Stimulated activated effector memory CD8-positive, alpha-beta T cell treated with anti-CD3 and anti-CD28 coated beads, Interleukin-12 subunit alpha, Interleukin-12 subunit beta, amount 100 ng/mL, for 72 hours (primary cell): Measurements from ENCODE around the gene LYVE1.

Experiments used
- ATAC-seq: fragments of 150-1000 bp; cut with Tn5 transposase; 2 replicates; pipeline ENCODE4 v1.10.0; 2021
- DNase-seq, 2 donors: peaks; one replicate each; pipeline ENCODE4 v3.0.0; 2021 to 2022; ENCODE audit warnings: low spot score in 2 of 2
- H3K27ac Mint-ChIP-seq: one replicate; pipeline ENCODE4 v1.8.0; 2022; ENCODE audit warnings: mild to moderate bottlenecking, mixed read lengths
- H3K36me3 Mint-ChIP-seq: one replicate; pipeline ENCODE4 v1.8.0; 2022; ENCODE audit warnings: mild to moderate bottlenecking, mixed read lengths
- H3K4me1 Mint-ChIP-seq: one replicate; pipeline ENCODE4 v1.8.0; 2022; ENCODE audit warnings: mixed read lengths
- H3K4me3 Mint-ChIP-seq: one replicate; pipeline ENCODE4 v1.8.0; 2022; ENCODE audit warnings: mild to moderate bottlenecking, mixed read lengths
- H3K9me3 Mint-ChIP-seq: one replicate; pipeline ENCODE4 v1.8.0; 2022; ENCODE audit warnings: mixed read lengths

The LYVE1 gene

GRCh38 chr11:10575346-10576034 is 7.0 kb upstream of the LYVE1 start:
- DNase-seq (no peak), ATAC-seq (no peak)
- no peaks in the 10 kb centered on the region for H3K36me3 Mint-ChIP-seq
- H3K4me1 Mint-ChIP-seq, result no peaks in the 10 kb centered on the region
- H3K9me3 Mint-ChIP-seq, result no peaks in the 10 kb centered on the region
- no peak overlapping the region for H3K27ac Mint-ChIP-seq
- H3K4me3 Mint-ChIP-seq, result no peak overlapping the region

- Mint-ChIP-seq H3K4me3 (no peak overlapping the region), H3K36me3 (no peaks in the 10 kb centered on the region), H3K4me1 (no peaks in the 10 kb centered on the region), H3K27ac (no peak overlapping the region), H3K9me3 (no peaks in the 10 kb centered on the region)
- DNase-seq (no peak), ATAC-seq (no peak)
These were observed 5.1 kb upstream of the LYVE1 start for GRCh38 chr11:10573556-10573955.

GRCh38 chr11:10573028-10573427 is 4.6 kb upstream of the LYVE1 start:
- Mint-ChIP-seq H3K4me3 (no peak overlapping the region), H3K9me3 (no peaks in the 10 kb centered on the region), H3K4me1 (no peaks in the 10 kb centered on the region), H3K36me3 (no peaks in the 10 kb centered on the region), H3K27ac (no peak overlapping the region)
- no peak for DNase-seq
- ATAC-seq, result no peak

GRCh38 chr11:10572533-10572932 is 4.1 kb upstream of the LYVE1 start:
- H3K36me3 Mint-ChIP-seq, result no peaks in the 10 kb centered on the region
- no peak overlapping the region for H3K4me3 Mint-ChIP-seq
- H3K4me1 Mint-ChIP-seq, result no peaks in the 10 kb centered on the region
- no peaks in the 10 kb centered on the region for H3K9me3 Mint-ChIP-seq
- DNase-seq, result no peak
- no peak for ATAC-seq
- H3K27ac Mint-ChIP-seq, result no peak overlapping the region

- no peaks in the 10 kb centered on the region for H3K9me3 Mint-ChIP-seq
- ATAC-seq, result no peak
- no peak overlapping the region for H3K27ac Mint-ChIP-seq
- no peak overlapping the region for H3K4me3 Mint-ChIP-seq
- H3K4me1 Mint-ChIP-seq, result no peaks in the 10 kb centered on the region
- H3K36me3 Mint-ChIP-seq, result no peaks in the 10 kb centered on the region
- DNase-seq, result no peak
These were observed 1.0 kb downstream of the LYVE1 start for GRCh38 chr11:10567446-10567845.

- no peak for ATAC-seq
- H3K27ac Mint-ChIP-seq, result no peak overlapping the region
- no peaks in the 10 kb centered on the region for H3K4me1 Mint-ChIP-seq
- no peaks in the 10 kb centered on the region for H3K36me3 Mint-ChIP-seq
- no peak overlapping the region for H3K4me3 Mint-ChIP-seq
- DNase-seq, result no peak
- no peaks in the 10 kb centered on the region for H3K9me3 Mint-ChIP-seq
These were observed 2.1 kb downstream of the LYVE1 start for GRCh38 chr11:10566257-10566957.

- no peak for DNase-seq
- ATAC-seq, result no peak
- Mint-ChIP-seq H3K9me3 (no peaks in the 10 kb centered on the region), H3K27ac (no peak overlapping the region), H3K4me3 (no peak overlapping the region), H3K4me1 (no peaks in the 10 kb centered on the region), H3K36me3 (no peaks in the 10 kb centered on the region)
These were observed 3.0 kb downstream of the LYVE1 start for GRCh38 chr11:10565493-10565892.

- no peaks in the 10 kb centered on the region for H3K36me3 Mint-ChIP-seq
- H3K4me1 Mint-ChIP-seq, result no peaks in the 10 kb centered on the region
- no peak for ATAC-seq
- no peaks in the 10 kb centered on the region for H3K9me3 Mint-ChIP-seq
- no peak for DNase-seq
- no peak overlapping the region for H3K4me3 Mint-ChIP-seq
- no peak overlapping the region for H3K27ac Mint-ChIP-seq
These were observed 3.7 kb downstream of the LYVE1 start for GRCh38 chr11:10564696-10565318.

- DNase-seq (no peak), ATAC-seq (no peak)
- Mint-ChIP-seq H3K9me3 (no peaks in the 10 kb centered on the region), H3K4me1 (no peaks in the 10 kb centered on the region), H3K36me3 (no peaks in the 10 kb centered on the region), H3K4me3 (no peak overlapping the region), H3K27ac (no peak overlapping the region)
These were observed 4.4 kb downstream of the LYVE1 start for GRCh38 chr11:10564030-10564429.

- ATAC-seq (no peak), DNase-seq (no peak)
- H3K4me1 Mint-ChIP-seq, result no peaks in the 10 kb centered on the region
- no peaks in the 10 kb centered on the region for H3K9me3 Mint-ChIP-seq
- H3K4me3 Mint-ChIP-seq, result no peak overlapping the region
- no peak overlapping the region for H3K27ac Mint-ChIP-seq
- H3K36me3 Mint-ChIP-seq, result no peaks in the 10 kb centered on the region
These were observed 6.5 kb downstream of the LYVE1 start for GRCh38 chr11:10561947-10562346.

GRCh38 chr11:10561043-10561818 is 7.2 kb downstream of the LYVE1 start:
- no peaks in the 10 kb centered on the region for H3K36me3 Mint-ChIP-seq
- no peak overlapping the region for H3K27ac Mint-ChIP-seq
- H3K4me3 Mint-ChIP-seq, result no peak overlapping the region
- H3K9me3 Mint-ChIP-seq, result no peaks in the 10 kb centered on the region
- ATAC-seq (peak; percentile 39), DNase-seq (no peak)
- peaks cover 5% of the 10 kb centered on the region for H3K4me1 Mint-ChIP-seq

GRCh38 chr11:10558288-10558687 is 10.2 kb downstream of the LYVE1 start:
- no peak overlapping the region for H3K27ac Mint-ChIP-seq
- H3K36me3 Mint-ChIP-seq, result no peaks in the 10 kb centered on the region
- H3K4me3 Mint-ChIP-seq, result no peak overlapping the region
- DNase-seq, result no peak
- H3K4me1 Mint-ChIP-seq, result peaks cover 5% of the 10 kb centered on the region
- no peaks in the 10 kb centered on the region for H3K9me3 Mint-ChIP-seq
- no peak for ATAC-seq

- DNase-seq (no peak), ATAC-seq (no peak)
- Mint-ChIP-seq H3K27ac (no peak overlapping the region), H3K9me3 (no peaks in the 10 kb centered on the region), H3K36me3 (no peaks in the 10 kb centered on the region), H3K4me1 (peaks cover 5% of the 10 kb centered on the region), H3K4me3 (no peak overlapping the region)
These were observed 11.9 kb downstream of the LYVE1 start for GRCh38 chr11:10556590-10556989.

GRCh38 chr11:10551845-10552352 is 16.6 kb downstream of the LYVE1 start:
- no peak for ATAC-seq
- DNase-seq, result no peak
- Mint-ChIP-seq H3K4me3 (no peak overlapping the region), H3K9me3 (no peaks in the 10 kb centered on the region), H3K27ac (no peak overlapping the region), H3K36me3 (no peaks in the 10 kb centered on the region), H3K4me1 (peaks cover 5% of the 10 kb centered on the region)

GRCh38 chr11:10551290-10551592 is 17.2 kb downstream of the LYVE1 start:
- no peak overlapping the region for H3K4me3 Mint-ChIP-seq
- no peaks in the 10 kb centered on the region for H3K36me3 Mint-ChIP-seq
- H3K27ac Mint-ChIP-seq, result no peak overlapping the region
- H3K4me1 Mint-ChIP-seq, result no peaks in the 10 kb centered on the region
- no peak for ATAC-seq
- no peak for DNase-seq
- no peaks in the 10 kb centered on the region for H3K9me3 Mint-ChIP-seq
